GM06990 (cell line): ENCODE measurements around the gene LRFN2.

Source experiments
- DNase-seq: peaks from one replicate; pipeline ENCODE4 v3.0.0-alpha.2; 2011; ENCODE audit not compliant: insufficient read length; ENCODE audit errors: extremely low read depth
- H3K27me3 ChIP-seq: replicated peaks from 2 replicates; pipeline ENCODE4 v1.6.0; 2011; ENCODE audit warnings: low read length; ENCODE audit not compliant: control insufficient read depth, insufficient read depth
- H3K36me3 ChIP-seq: 2 replicates; pipeline ENCODE4 v1.5.1; 2011; ENCODE audit warnings: low read length; ENCODE audit not compliant: control insufficient read depth, insufficient read depth
- H3K4me3 ChIP-seq: replicated peaks from 2 replicates; pipeline ENCODE4 v1.5.1; 2011; ENCODE audit warnings: low read depth, mild to moderate bottlenecking, control low read depth, low read length
- TF ChIP-seq, protein P1 (sequence below): IDR thresholded peaks from 2 replicates; pipeline ENCODE4 v1.5.1; 2011; ENCODE audit warnings: low read length, control low read depth, mild to moderate bottlenecking, inconsistent platforms; ENCODE audit not compliant: insufficient read depth, poor library complexity, severe bottlenecking

Gene LRFN2

DNA sequence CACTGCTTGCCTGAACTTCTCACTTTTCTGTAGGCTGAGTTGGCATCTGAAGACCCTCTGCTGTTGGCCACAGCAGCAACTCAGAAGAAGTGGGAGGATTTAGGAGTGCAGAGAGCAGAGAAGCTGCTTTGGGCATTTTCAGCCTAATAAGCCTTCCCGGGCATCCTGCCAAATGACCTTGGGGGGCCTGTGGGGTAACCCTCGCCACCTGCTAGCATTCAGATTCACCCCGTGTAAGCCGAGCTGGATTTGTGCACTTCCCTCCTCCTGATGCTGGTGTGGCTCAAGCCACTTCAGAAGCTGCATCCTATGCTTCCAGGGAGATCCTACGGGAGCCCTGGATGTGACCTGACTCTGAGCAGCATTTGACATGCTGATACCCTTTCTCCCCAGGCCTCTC, 114.8 kb downstream of the LRFN2 start:
- H3K36me3 ChIP-seq = no peaks in the 10 kb centered on the region
- peaks cover 1% of the 10 kb centered on the region for H3K27me3 ChIP-seq
- no peak for DNase-seq
- TF ChIP-seq, protein P1, sequence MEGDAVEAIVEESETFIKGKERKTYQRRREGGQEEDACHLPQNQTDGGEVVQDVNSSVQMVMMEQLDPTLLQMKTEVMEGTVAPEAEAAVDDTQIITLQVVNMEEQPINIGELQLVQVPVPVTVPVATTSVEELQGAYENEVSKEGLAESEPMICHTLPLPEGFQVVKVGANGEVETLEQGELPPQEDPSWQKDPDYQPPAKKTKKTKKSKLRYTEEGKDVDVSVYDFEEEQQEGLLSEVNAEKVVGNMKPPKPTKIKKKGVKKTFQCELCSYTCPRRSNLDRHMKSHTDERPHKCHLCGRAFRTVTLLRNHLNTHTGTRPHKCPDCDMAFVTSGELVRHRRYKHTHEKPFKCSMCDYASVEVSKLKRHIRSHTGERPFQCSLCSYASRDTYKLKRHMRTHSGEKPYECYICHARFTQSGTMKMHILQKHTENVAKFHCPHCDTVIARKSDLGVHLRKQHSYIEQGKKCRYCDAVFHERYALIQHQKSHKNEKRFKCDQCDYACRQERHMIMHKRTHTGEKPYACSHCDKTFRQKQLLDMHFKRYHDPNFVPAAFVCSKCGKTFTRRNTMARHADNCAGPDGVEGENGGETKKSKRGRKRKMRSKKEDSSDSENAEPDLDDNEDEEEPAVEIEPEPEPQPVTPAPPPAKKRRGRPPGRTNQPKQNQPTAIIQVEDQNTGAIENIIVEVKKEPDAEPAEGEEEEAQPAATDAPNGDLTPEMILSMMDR = no peak
- no peak overlapping the region for H3K4me3 ChIP-seq

DNA sequence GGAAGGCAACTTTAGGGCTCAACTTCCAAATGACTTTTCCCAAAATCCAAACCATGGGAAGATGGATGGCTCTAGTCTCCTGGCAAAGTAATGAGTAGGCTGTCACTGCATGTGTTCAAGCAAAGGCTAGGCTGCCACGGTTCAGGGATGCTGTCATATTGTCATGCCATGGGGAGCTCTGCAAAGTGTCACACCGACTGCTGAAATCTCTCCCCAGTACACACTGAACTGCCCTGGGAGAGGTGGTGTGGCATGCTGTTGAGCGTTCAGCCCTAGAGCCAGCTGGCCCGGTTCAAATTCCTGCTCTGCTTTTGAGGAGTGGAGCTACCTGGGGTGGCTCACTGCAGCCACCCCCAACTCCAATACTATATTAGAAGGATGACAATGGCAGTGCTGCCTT, 115.9 kb downstream of the LRFN2 start:
- Histone ChIP-seq H3K27me3 (peaks cover 1% of the 10 kb centered on the region), H3K36me3 (no peaks in the 10 kb centered on the region), H3K4me3 (no peak overlapping the region)
- TF ChIP-seq, protein P1 = no peak
- DNase-seq = no peak

DNA sequence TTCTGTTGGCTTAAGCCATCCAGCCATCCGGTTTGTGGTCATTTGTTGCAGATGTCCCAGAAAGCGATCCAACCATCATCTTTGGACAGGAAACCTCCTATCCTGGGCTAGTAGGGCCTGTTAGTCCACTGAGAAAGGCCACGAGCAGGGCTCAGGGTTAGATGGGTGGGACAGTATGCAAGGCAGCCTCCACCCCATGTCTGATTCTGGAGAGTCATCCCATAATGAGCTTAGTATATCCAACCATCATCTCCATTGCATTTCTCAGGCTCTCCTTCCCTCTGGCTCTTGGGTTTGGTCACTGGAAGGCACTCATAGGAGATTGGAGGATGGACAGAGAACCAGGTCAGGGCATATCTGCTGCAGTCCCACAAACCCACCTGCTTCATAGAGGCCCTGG, 117.8 kb downstream of the LRFN2 start:
- H3K27me3 ChIP-seq = no peaks in the 10 kb centered on the region; the same call in none of the 2 replicates
- H3K36me3 ChIP-seq = no peaks in the 10 kb centered on the region
- no peak overlapping the region for H3K4me3 ChIP-seq
- TF ChIP-seq, protein P1 = no peak
- no peak for DNase-seq

DNA sequence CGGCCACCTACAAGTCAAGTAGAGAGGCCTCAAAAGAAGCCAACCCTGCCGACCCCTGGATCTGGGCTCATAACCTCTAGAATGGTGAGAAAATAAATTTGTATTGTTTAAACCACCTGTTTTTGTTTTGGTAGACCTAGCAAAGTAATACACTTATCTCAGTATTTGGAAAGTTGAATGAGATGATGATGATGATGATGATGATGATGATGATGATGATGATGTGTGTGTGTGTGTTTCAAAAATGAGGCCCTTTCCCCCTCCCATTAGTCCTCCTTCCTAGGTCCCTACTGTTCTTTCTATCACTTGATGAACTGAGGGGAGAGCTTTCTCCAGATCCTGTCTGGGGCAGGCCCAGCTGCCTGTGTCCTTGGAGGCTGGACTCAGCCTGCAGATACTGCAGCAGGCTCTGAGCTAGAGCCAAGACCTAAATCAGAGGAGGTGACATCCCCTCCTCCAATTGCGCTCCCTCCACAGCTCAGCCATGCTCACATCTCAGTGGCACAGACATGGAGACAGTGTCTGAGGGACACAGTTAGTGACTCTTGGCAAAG, 120.1 kb downstream of the LRFN2 start:
- TF ChIP-seq, protein P1 = no peak
- no peaks in the 10 kb centered on the region; the same call in none of the 2 replicates for H3K27me3 ChIP-seq
- H3K36me3 ChIP-seq = no peaks in the 10 kb centered on the region
- no peak for DNase-seq
- H3K4me3 ChIP-seq = no peak overlapping the region

- Histone ChIP-seq H3K36me3 (no peaks in the 10 kb centered on the region), H3K4me3 (no peak overlapping the region), H3K27me3 (no peaks in the 10 kb centered on the region; the same call in 1 of the 2 replicates)
- DNase-seq = no peak
- TF ChIP-seq, protein P1 = no peak
These were observed 125.5 kb downstream of the LRFN2 start for GRCh38 chr6:40461643-40462042.

DNA sequence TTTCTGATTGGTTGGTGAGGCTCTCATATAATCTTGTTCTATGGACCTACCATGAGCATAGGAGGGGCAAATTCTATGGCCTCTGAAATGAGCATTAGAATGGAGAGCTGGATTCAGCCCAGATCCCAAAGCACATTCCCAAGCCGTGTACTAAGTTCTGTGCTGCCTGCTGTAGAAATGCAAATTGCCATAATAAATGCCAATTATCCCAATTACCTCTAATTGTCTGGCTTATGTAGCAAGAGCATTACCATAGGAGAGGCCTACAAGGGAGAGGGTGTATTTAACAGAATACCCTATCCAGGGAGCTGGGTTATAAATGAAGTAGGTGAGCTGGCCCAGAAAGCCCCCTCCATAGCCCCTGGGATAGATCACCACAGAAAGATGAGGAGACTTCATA, 126.8 kb downstream of the LRFN2 start:
- H3K27me3 ChIP-seq = no peaks in the 10 kb centered on the region; the same call in 1 of the 2 replicates
- no peaks in the 10 kb centered on the region for H3K36me3 ChIP-seq
- no peak overlapping the region for H3K4me3 ChIP-seq
- DNase-seq = no peak
- TF ChIP-seq, protein P1 = no peak
